ENCODE measurements around the gene GPT2. TPM values are rescaled to one million over a fixed set of nuclear protein-coding genes. Genes with fewer than 3 reads are reported as not detected.
"Not testable (repeated sequence)": the region's sequence is repeated elsewhere in the genome, so short reads cannot be mapped to it uniquely, and the experiment has no call there.

GPT2 gene
- polyA plus RNA-seq, 3 donors, result 0.98 to 1.5 (median 1.4) TPM

- Mint-ChIP-seq H3K27ac (peak overlapping the region in 2 of 7 donors; percentile 15 to 78), H3K9me3 (peaks cover 3 to 13% (median 8%) of the 10 kb centered on the region in 7 donors), H3K4me3 (no peak overlapping the region), H3K36me3 (peaks cover 0 to 3% of the 10 kb centered on the region in 2 donors), H3K4me1 (peaks cover 39% of the 10 kb centered on the region), H3K27me3 (ENCODE audit: low read depth in 3 of 3) (peaks cover 0 to 1% (median 1%) of the 10 kb centered on the region in 3 donors)
- H2AFZ ChIP-seq (ENCODE audit: insufficient read depth, low read depth, low read length, poor library complexity, severe bottlenecking), result no peak overlapping the region
- peaks cover 0 to 3% of the 10 kb centered on the region in 2 donors for H3K9me3 ChIP-seq (replicated peaks in 1 of 2; ENCODE audit: control insufficient read depth in 1 of 2, insufficient read depth in 1 of 2, low read length in 2 of 2)
- TF ChIP-seq, protein P1, sequence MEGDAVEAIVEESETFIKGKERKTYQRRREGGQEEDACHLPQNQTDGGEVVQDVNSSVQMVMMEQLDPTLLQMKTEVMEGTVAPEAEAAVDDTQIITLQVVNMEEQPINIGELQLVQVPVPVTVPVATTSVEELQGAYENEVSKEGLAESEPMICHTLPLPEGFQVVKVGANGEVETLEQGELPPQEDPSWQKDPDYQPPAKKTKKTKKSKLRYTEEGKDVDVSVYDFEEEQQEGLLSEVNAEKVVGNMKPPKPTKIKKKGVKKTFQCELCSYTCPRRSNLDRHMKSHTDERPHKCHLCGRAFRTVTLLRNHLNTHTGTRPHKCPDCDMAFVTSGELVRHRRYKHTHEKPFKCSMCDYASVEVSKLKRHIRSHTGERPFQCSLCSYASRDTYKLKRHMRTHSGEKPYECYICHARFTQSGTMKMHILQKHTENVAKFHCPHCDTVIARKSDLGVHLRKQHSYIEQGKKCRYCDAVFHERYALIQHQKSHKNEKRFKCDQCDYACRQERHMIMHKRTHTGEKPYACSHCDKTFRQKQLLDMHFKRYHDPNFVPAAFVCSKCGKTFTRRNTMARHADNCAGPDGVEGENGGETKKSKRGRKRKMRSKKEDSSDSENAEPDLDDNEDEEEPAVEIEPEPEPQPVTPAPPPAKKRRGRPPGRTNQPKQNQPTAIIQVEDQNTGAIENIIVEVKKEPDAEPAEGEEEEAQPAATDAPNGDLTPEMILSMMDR (IDR thresholded peaks at IDR 0.05), result no peak
- WGBS (ENCODE audit: insufficient coverage), result 100% methylated on average over 3 of the region's 16 CpGs
- H3K4me2 ChIP-seq (replicated peaks; ENCODE audit: extremely low read depth, low read length, poor library complexity, severe bottlenecking), result no peak overlapping the region
- no peak overlapping the region for H3K9ac ChIP-seq (ENCODE audit: insufficient read depth, low read length, poor library complexity, severe bottlenecking)
- H3K27ac ChIP-seq (ENCODE audit: low read depth in 1 of 2, low read length in 2 of 2), result no peak overlapping the region
- H3K36me3 ChIP-seq (replicated peaks in 1 of 2; ENCODE audit: control insufficient read depth in 1 of 2, insufficient read depth in 2 of 2, low read length in 2 of 2), result no peaks in the 10 kb centered on the region
- intact Hi-C loops (cut with micrococcal nuclease), result no loop called here
- no peak overlapping the region for H3K4me3 ChIP-seq (replicated peaks in 1 of 3; ENCODE audit: low read depth in 2 of 3, low read length in 3 of 3)
- no peaks in the 10 kb centered on the region for H3K79me2 ChIP-seq (ENCODE audit: insufficient read depth, low read length)
- no peaks in the 10 kb centered on the region for H4K20me1 ChIP-seq (ENCODE audit: insufficient read depth, low read length)
- H3K4me1 ChIP-seq (ENCODE audit: control insufficient read depth in 1 of 2, insufficient read depth in 2 of 2, low read length in 2 of 2), result peaks cover 23 to 35% of the 10 kb centered on the region in 2 donors
- no peak for DNase-seq
- H3K27me3 ChIP-seq (ENCODE audit: control insufficient read depth in 2 of 2, insufficient read depth in 2 of 2, low read length in 2 of 2), result no peaks in the 10 kb centered on the region
Measured at GRCh38 chr16:46862555-46863447, 21.4 kb upstream of the GPT2 start.

GRCh38 chr16:46866286-46866685 lies 17.9 kb upstream of the GPT2 start:
- Histone ChIP-seq H3K27me3 (ENCODE audit: control insufficient read depth in 2 of 2, insufficient read depth in 2 of 2, low read length in 2 of 2) (no peaks in the 10 kb centered on the region), H3K27ac (ENCODE audit: low read depth in 1 of 2, low read length in 2 of 2) (no peak overlapping the region), H2AFZ (ENCODE audit: insufficient read depth, low read depth, low read length, poor library complexity, severe bottlenecking) (no peak overlapping the region), H3K4me3 (replicated peaks in 1 of 3; ENCODE audit: low read depth in 2 of 3, low read length in 3 of 3) (no peak overlapping the region), H3K36me3 (replicated peaks in 1 of 2; ENCODE audit: control insufficient read depth in 1 of 2, insufficient read depth in 2 of 2, low read length in 2 of 2) (no peaks in the 10 kb centered on the region), H4K20me1 (ENCODE audit: insufficient read depth, low read length) (no peaks in the 10 kb centered on the region), H3K79me2 (ENCODE audit: insufficient read depth, low read length) (no peaks in the 10 kb centered on the region), H3K4me1 (ENCODE audit: control insufficient read depth in 1 of 2, insufficient read depth in 2 of 2, low read length in 2 of 2) (peaks cover 20 to 30% of the 10 kb centered on the region in 2 donors), H3K9ac (ENCODE audit: insufficient read depth, low read length, poor library complexity, severe bottlenecking) (no peak overlapping the region), H3K4me2 (replicated peaks; ENCODE audit: extremely low read depth, low read length, poor library complexity, severe bottlenecking) (no peak overlapping the region), H3K9me3 (replicated peaks in 1 of 2; ENCODE audit: control insufficient read depth in 1 of 2, insufficient read depth in 1 of 2, low read length in 2 of 2) (peaks cover 0 to 3% of the 10 kb centered on the region in 2 donors)
- TF ChIP-seq, protein P1 (IDR thresholded peaks at IDR 0.05), result no peak
- peaks cover 1 to 4% (median 3%) of the 10 kb centered on the region in 3 donors for H3K27me3 Mint-ChIP-seq (ENCODE audit: low read depth in 3 of 3)
- intact Hi-C loops (cut with micrococcal nuclease), result no loop called here
- peak overlapping the region in 1 of 7 donors; percentile 15 for H3K27ac Mint-ChIP-seq
- H3K9me3 Mint-ChIP-seq, result peaks cover 3 to 11% (median 8%) of the 10 kb centered on the region in 7 donors
- H3K4me1 Mint-ChIP-seq, result peaks cover 39% of the 10 kb centered on the region
- whole genome bisulfite sequencing (ENCODE audit: insufficient coverage), result 60% methylated on average over 1 of the region's 1 CpG
- DNase-seq, result no peak
- H3K4me3 Mint-ChIP-seq, result no peak overlapping the region
- H3K36me3 Mint-ChIP-seq, result peaks cover 0 to 3% of the 10 kb centered on the region in 2 donors

- intact Hi-C loops (cut with micrococcal nuclease); H3K36me3 Mint-ChIP-seq; H3K9me3 Mint-ChIP-seq; H2AFZ ChIP-seq (ENCODE audit: insufficient read depth, low read depth, low read length, poor library complexity, severe bottlenecking); H3K9ac ChIP-seq (ENCODE audit: insufficient read depth, low read length, poor library complexity, severe bottlenecking); H3K36me3 ChIP-seq (replicated peaks in 1 of 2; ENCODE audit: control insufficient read depth in 1 of 2, insufficient read depth in 2 of 2, low read length in 2 of 2); H3K4me3 ChIP-seq (replicated peaks in 1 of 3; ENCODE audit: low read depth in 2 of 3, low read length in 3 of 3); H3K79me2 ChIP-seq (ENCODE audit: insufficient read depth, low read length); H3K27me3 Mint-ChIP-seq (ENCODE audit: low read depth in 3 of 3); H3K9me3 ChIP-seq (replicated peaks in 1 of 2; ENCODE audit: control insufficient read depth in 1 of 2, insufficient read depth in 1 of 2, low read length in 2 of 2); H3K4me2 ChIP-seq (replicated peaks; ENCODE audit: extremely low read depth, low read length, poor library complexity, severe bottlenecking); H3K27me3 ChIP-seq (ENCODE audit: control insufficient read depth in 2 of 2, insufficient read depth in 2 of 2, low read length in 2 of 2); H3K4me3 Mint-ChIP-seq; H3K27ac ChIP-seq (ENCODE audit: low read depth in 1 of 2, low read length in 2 of 2); DNase-seq; H4K20me1 ChIP-seq (ENCODE audit: insufficient read depth, low read length): not testable (repeated sequence)
- WGBS (ENCODE audit: insufficient coverage), result no CpG with 5 or more reads among the region's 2 CpGs
- peaks cover 39% of the 10 kb centered on the region for H3K4me1 Mint-ChIP-seq
- peaks cover 20 to 30% of the 10 kb centered on the region in 2 donors for H3K4me1 ChIP-seq (ENCODE audit: control insufficient read depth in 1 of 2, insufficient read depth in 2 of 2, low read length in 2 of 2)
- H3K27ac Mint-ChIP-seq, result peak overlapping the region in 1 of 7 donors; percentile 18
Measured at GRCh38 chr16:46867486-46867885, 16.7 kb upstream of the GPT2 start.
